Small intestine (tissue), 7 donors: ENCODE measurements around the gene RFX3. TPM values are rescaled to one million over a fixed set of nuclear protein-coding genes. Genes with fewer than 3 reads are reported as not detected.

Source experiments
- DNase-seq, 2 donors: peaks; one replicate each; pipeline versions ENCODE4 v3.0.0 to v3.0.0-alpha.2; 2013
- FAIRE-seq: peaks from 2 replicates; lab custom pipeline; 2012; peaks lifted over from hg19 to GRCh38; lab: Jason Lieb, UNC
- H3K27ac ChIP-seq, 3 donors: one replicate each; pipeline ENCODE4 v1.5.1; 2013; ENCODE audit warnings: low read length in 2 of 3, mild to moderate bottlenecking in 2 of 3, control low read depth in 1 of 3, inconsistent platforms in 1 of 3, low read depth in 1 of 3, moderate library complexity in 1 of 3
- H3K27me3 ChIP-seq, 3 donors: one replicate each; pipeline ENCODE4 v1.6.1; 2013; ENCODE audit warnings: low read length in 3 of 3, inconsistent platforms in 1 of 3; ENCODE audit not compliant: control insufficient read depth in 3 of 3, insufficient read depth in 3 of 3
- H3K36me3 ChIP-seq, 3 donors: one replicate each; pipeline ENCODE4 v1.6.1; 2013; ENCODE audit warnings: low read length in 3 of 3, inconsistent platforms in 1 of 3, low read depth in 1 of 3, mild to moderate bottlenecking in 1 of 3, moderate library complexity in 1 of 3; ENCODE audit not compliant: control insufficient read depth in 3 of 3, insufficient read depth in 2 of 3
- H3K4me1 ChIP-seq, 3 donors: one replicate each; pipeline ENCODE4 v1.6.1; 2013; ENCODE audit warnings: low read length in 2 of 3, inconsistent platforms in 1 of 3, low read depth in 1 of 3, mild to moderate bottlenecking in 1 of 3, moderate library complexity in 1 of 3; ENCODE audit not compliant: control insufficient read depth in 3 of 3, insufficient read depth in 2 of 3
- H3K4me3 ChIP-seq, 3 donors: one replicate each; pipeline ENCODE4 v1.5.1; 2013; ENCODE audit warnings: low read length in 3 of 3, control low read depth in 1 of 3, inconsistent platforms in 1 of 3, low read depth in 1 of 3, mild to moderate bottlenecking in 1 of 3, moderate library complexity in 1 of 3
- H3K9me3 ChIP-seq, 2 donors: one replicate each; pipeline ENCODE4 v1.6.1; 2013; ENCODE audit warnings: low read depth in 1 of 2, low read length in 1 of 2; ENCODE audit not compliant: control insufficient read depth in 2 of 2, insufficient read depth in 1 of 2
- WGBS, 3 donors: extraction: QIAGEN DNeasy Blood & Tissue Kit; methylation state at CpG; one replicate each; pipeline ENCODE4 v1.1.7; 2013; 5-methylcytosine and 5-hydroxymethylcytosine counted together
- polyA plus RNA-seq, 4 donors: library from polyadenylated mRNA; stranded (reverse) in 3 of 4; unstranded in 1 of 4; fragments of 200-250 nt in 3 of 4; fragments of 120-200 nt in 1 of 4; gene quantifications; one replicate each; pipeline versions ENCODE4 v1.2.1 to v1.2.3, GENCODE V29; 2013
- donor health status: healthy with polysubstance abuse.
- donor health status: control.
- donor health status: control.
- donor health status: Bipolar disorder and iron deficiency.
- donor health status: healthy.

Gene RFX3
- polyA plus RNA-seq, 4 donors: 0.27 to 8.1 (median 1.3) TPM

GRCh38 chr9:3509926-3510325 lies 15.9 kb downstream of the RFX3 start:
- FAIRE-seq: no peak
- H3K27ac ChIP-seq: no peak overlapping the region

GRCh38 chr9:3508521-3509291 lies 17.1 kb downstream of the RFX3 start:
- 71 to 81% (median 80%) methylated on average over 6 of the region's 6 CpGs for WGBS, 3 donors
- Histone ChIP-seq H3K27ac (no peak overlapping the region), H3K4me1 (no peaks in the 10 kb centered on the region), H3K9me3 (no peaks in the 10 kb centered on the region), H3K4me3 (no peak overlapping the region), H3K36me3 (no peaks in the 10 kb centered on the region), H3K27me3 (no peaks in the 10 kb centered on the region)
- FAIRE-seq: no peak
- DNase-seq: no peak

More at GRCh38 chr9:3509926-3510325, 15.9 kb downstream of the RFX3 start:
- no peaks in the 10 kb centered on the region for H3K4me1 ChIP-seq
- H3K9me3 ChIP-seq: no peaks in the 10 kb centered on the region
- H3K36me3 ChIP-seq: no peaks in the 10 kb centered on the region
- no peak overlapping the region for H3K4me3 ChIP-seq
- WGBS, 3 donors: 91 to 97% (median 96%) methylated on average over 1 of the region's 1 CpG
- no peaks in the 10 kb centered on the region for H3K27me3 ChIP-seq
- DNase-seq: no peak

GRCh38 chr9:3508078-3508431 lies 17.7 kb downstream of the RFX3 start:
- Histone ChIP-seq H3K27me3 (no peaks in the 10 kb centered on the region), H3K4me1 (no peaks in the 10 kb centered on the region), H3K36me3 (no peaks in the 10 kb centered on the region), H3K9me3 (no peaks in the 10 kb centered on the region), H3K27ac (no peak overlapping the region), H3K4me3 (no peak overlapping the region)
- FAIRE-seq (no peak), DNase-seq (no peak)
- 71 to 89% (median 74%) methylated on average over 2 of the region's 2 CpGs for WGBS, 3 donors

- 80 to 86% (median 83%) methylated on average over 6 of the region's 6 CpGs for WGBS, 3 donors
- H3K27me3 ChIP-seq: no peaks in the 10 kb centered on the region
- H3K4me3 ChIP-seq: no peak overlapping the region
- FAIRE-seq (no peak), DNase-seq (no peak)
- no peaks in the 10 kb centered on the region for H3K4me1 ChIP-seq
- peak overlapping the region in 1 of 3 donors; percentile 54 for H3K27ac ChIP-seq
- no peaks in the 10 kb centered on the region for H3K9me3 ChIP-seq
- no peaks in the 10 kb centered on the region for H3K36me3 ChIP-seq
These were observed 18.3 kb downstream of the RFX3 start for GRCh38 chr9:3507395-3508077.

GRCh38 chr9:3506164-3506563 lies 19.6 kb downstream of the RFX3 start:
- Histone ChIP-seq H3K36me3 (no peaks in the 10 kb centered on the region), H3K4me3 (no peak overlapping the region), H3K4me1 (no peaks in the 10 kb centered on the region), H3K9me3 (no peaks in the 10 kb centered on the region), H3K27me3 (no peaks in the 10 kb centered on the region), H3K27ac (peak overlapping the region in 1 of 3 donors; percentile 16)
- no peak for FAIRE-seq
- no peak for DNase-seq
- 95 to 98% (median 97%) methylated on average over 2 of the region's 2 CpGs for WGBS, 3 donors

GRCh38 chr9:3502560-3503398 lies 23.0 kb downstream of the RFX3 start:
- H3K9me3 ChIP-seq: no peaks in the 10 kb centered on the region
- H3K4me3 ChIP-seq: no peak overlapping the region
- H3K27ac ChIP-seq: no peak overlapping the region
- no peaks in the 10 kb centered on the region for H3K4me1 ChIP-seq
- FAIRE-seq (no peak), DNase-seq (no peak)
- 84 to 90% (median 85%) methylated on average over 6 of the region's 6 CpGs for WGBS, 3 donors
- no peaks in the 10 kb centered on the region for H3K36me3 ChIP-seq
- no peaks in the 10 kb centered on the region for H3K27me3 ChIP-seq

GRCh38 chr9:3500044-3500443 lies 25.8 kb downstream of the RFX3 start:
- DNase-seq: no peak
- FAIRE-seq: no peak
- H3K4me3 ChIP-seq: no peak overlapping the region
- no peaks in the 10 kb centered on the region for H3K27me3 ChIP-seq
- 89 to 93% (median 93%) methylated on average over 4 of the region's 4 CpGs for WGBS, 3 donors
- no peaks in the 10 kb centered on the region for H3K36me3 ChIP-seq
- no peaks in the 10 kb centered on the region for H3K4me1 ChIP-seq
- H3K27ac ChIP-seq: no peak overlapping the region
- H3K9me3 ChIP-seq: no peaks in the 10 kb centered on the region

- Histone ChIP-seq H3K4me1 (no peaks in the 10 kb centered on the region), H3K4me3 (no peak overlapping the region), H3K36me3 (no peaks in the 10 kb centered on the region), H3K27me3 (no peaks in the 10 kb centered on the region), H3K9me3 (no peaks in the 10 kb centered on the region), H3K27ac (no peak overlapping the region)
- no peak for FAIRE-seq
- WGBS, 3 donors: 79 to 93% (median 89%) methylated on average over 3 of the region's 3 CpGs
- peak; percentile 10 to 21 for DNase-seq
These were observed 27.1 kb downstream of the RFX3 start for GRCh38 chr9:3498691-3499090.
